HL-60 (cell line): Measurements from ENCODE around the gene HIRA.
A peak's percentile ranks its signal among the peaks of the same experiment; 100 is the strongest.

Experiments used
- DNase-seq, 2 experiments: peaks; one replicate each; pipeline ENCODE4 v3.0.0-alpha.2; 2010 to 2020; ENCODE audit warnings: low read depth in 1 of 2, low spot score in 1 of 2
- H3K27ac ChIP-seq: fragments of 250-450 bp; sonication (Bioruptor Pico); replicated peaks from 2 replicates; pipeline ENCODE4 v1.5.1; 2020; ENCODE audit warnings: mild to moderate bottlenecking, moderate library complexity
- H3K27me3 ChIP-seq: fragments of 250-450 bp; sonication (Bioruptor Pico); 2 replicates; pipeline ENCODE4 v1.5.1; 2021; ENCODE audit warnings: mild to moderate bottlenecking, moderate library complexity; ENCODE audit not compliant: insufficient read depth, poor library complexity, severe bottlenecking
- H3K4me3 ChIP-seq: replicated peaks from 2 replicates; pipeline ENCODE4 v1.5.1; 2011; ENCODE audit warnings: mild to moderate bottlenecking, control low read depth, low read length; ENCODE audit not compliant: insufficient read depth
- CTCF ChIP-seq: IDR thresholded peaks from one replicate; pipeline ENCODE4 v1.5.1; 2011; ENCODE audit warnings: low read length, control low read depth, inconsistent platforms; ENCODE audit not compliant: insufficient read depth
- GABPA ChIP-seq: IDR thresholded peaks from 2 replicates; pipeline ENCODE4 v1.6.1; 2012; ENCODE audit warnings: low read depth
- POLR2AphosphoS5 ChIP-seq: IDR thresholded peaks from 2 replicates; pipeline ENCODE4 v1.6.1; 2012; ENCODE audit warnings: low read depth
- REST ChIP-seq: IDR thresholded peaks from 2 replicates; pipeline ENCODE4 v1.6.1; 2012; ENCODE audit warnings: low read depth; ENCODE audit not compliant: insufficient replicate concordance
- SPI1 ChIP-seq: IDR thresholded peaks from 2 replicates; pipeline ENCODE4 v1.6.1; 2012; ENCODE audit warnings: low read depth, mild to moderate bottlenecking, borderline replicate concordance
- long read RNA-seq: library from polyadenylated mRNA; unstranded; transcript quantifications from one replicate; pipeline ENCODE4 v2.0.0, GENCODE V29; 2020

HIRA gene
- long read RNA-seq, partial matches to known transcripts = 11 of 16 reads
- long read RNA-seq, other reads (novel, unspliced or antisense) = 5 of 16 reads

DNA sequence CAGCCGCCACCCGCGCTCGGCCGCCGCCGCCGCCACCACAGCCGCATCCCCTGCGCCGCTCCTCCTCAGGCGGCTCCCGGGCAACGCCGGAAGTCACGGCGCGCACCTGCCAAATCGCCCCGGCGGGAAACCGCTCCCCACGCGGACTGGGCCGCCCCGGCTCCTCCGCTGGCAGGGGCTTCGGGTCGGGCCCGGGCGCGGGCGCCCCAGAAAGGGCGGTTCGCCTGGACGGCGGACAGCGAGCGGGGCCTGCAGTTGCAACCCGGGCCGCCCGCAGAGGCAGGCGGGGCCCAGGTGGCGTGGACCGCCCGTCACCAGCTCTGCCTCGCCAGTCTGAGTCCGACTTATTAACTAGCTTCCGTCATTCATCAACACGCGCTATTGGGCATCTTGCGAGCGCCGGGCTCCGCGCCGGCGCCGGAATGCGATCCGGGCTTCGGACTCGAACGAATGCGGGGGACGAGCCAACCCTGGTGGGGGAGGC is at the start of gene HIRA:
Gene HIRA, minus strand, starts transcription at position 85 of the 484 bp plus-strand sequence. CDS start 257 bp downstream, outside the sequence.
- Histone ChIP-seq H3K4me3 (peak within 1 kb of the TSS; percentile 90), H3K27me3 (no peaks in the 10 kb centered on the region), H3K27ac (peak within 1 kb of the TSS; percentile 98)
- TF ChIP-seq POLR2AphosphoS5 = no peak
- TF ChIP-seq GABPA = peak; percentile 93
- DNase-seq = peak; percentile 57 to 84

DNA sequence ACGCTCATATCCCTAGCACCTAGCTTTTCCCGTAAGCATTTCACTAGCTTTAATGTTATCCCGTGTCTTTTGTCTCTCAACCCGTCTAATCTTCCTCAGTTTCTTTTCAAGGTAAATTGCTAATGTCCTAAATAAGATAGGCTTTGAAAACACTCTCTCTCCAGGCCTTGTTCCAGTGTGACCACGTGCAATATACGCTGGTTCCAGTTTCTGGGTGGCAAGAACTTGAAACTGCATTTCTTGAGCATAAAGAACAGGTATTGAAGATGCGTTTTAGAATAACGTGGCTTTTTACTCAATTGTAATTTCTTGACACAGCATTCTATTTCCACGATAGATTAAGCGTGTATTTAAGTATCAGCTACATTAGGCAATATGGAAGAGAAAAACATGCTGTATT is 49.3 kb upstream of the HIRA start:
- TF ChIP-seq POLR2AphosphoS5 (no peak), GABPA (no peak), SPI1 (no peak), CTCF (no peak), REST (no peak)
- H3K4me3 ChIP-seq = peak overlapping the region; percentile 100
- no peak for DNase-seq
- H3K27ac ChIP-seq = peak overlapping the region; percentile 100
- no peaks in the 10 kb centered on the region for H3K27me3 ChIP-seq

DNA sequence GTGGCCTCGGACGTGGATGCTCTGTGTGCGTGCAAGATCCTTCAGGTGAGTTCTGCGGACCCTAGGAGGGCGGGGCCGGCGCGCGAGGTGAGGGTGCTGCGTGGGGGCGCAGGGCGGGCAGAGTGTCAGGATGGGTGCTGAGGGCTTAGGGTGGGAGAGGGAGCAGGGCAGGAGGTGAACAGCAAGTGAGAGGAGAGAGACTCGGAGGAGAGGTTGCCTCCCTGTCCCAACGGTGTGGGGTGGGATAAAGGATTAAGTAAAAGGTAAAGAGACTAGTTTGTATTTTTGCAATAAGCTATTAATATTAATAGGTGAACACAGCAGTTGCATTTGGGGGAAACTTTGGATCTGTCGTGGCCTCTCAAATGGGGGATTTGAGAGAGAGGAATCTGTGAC is 48.6 kb upstream of the HIRA start:
- TF ChIP-seq SPI1 (no peak), GABPA (no peak), CTCF (no peak), REST (no peak), POLR2AphosphoS5 (no peak)
- H3K27ac ChIP-seq = peak overlapping the region; percentile 100

DNA sequence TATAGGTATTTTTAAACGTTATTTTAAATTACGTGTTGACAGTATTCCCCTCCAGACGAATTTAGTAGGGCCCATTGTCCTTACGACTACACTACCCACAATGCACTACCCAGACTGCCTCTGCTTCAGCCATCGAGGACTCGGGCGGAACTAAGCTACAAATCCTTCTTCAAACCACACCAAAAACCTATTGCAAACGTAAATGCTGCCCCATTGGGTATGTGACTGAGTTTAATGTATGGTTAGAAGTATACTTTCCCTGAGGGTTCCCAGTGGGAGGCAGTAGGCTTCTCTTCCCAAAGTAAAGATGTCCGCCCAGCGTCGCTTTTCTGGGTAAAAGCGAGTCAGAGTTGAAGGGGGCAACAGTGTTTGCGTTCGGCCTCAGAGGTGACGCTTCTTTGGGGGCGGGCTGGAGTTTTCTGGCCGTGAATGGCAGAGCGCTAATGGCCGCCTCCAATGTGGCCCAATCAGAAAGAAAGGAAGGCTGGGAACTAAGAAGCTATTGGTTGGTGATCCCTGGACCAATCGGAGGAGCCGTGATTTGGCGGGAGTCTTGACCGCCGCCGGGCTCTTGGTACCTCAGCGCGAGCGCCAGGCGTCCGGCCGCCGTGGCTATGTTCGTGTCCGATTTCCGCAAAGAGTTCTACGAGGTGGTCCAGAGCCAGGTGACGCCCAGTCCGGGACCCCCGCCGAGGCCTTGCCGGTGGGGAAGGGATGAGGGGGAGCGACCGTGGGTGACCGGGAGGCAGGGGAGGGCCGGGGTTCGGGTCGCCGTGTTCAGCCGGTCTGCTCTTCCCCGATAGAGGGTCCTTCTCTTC is 48.0 kb upstream of the HIRA start, which contains the start of gene CDC45:
Gene CDC45, plus strand, starts transcription at position 566 of the 818 bp plus-strand sequence. Its CDS starts 49 bp downstream, at position 615.
- Histone ChIP-seq H3K27ac (peak within 1 kb of the TSS; percentile 100), H3K4me3 (peak within 1 kb of the TSS; percentile 100), H3K27me3 (no peaks in the 10 kb centered on the region)
- peak; percentile 94 to 99 for DNase-seq
- TF ChIP-seq GABPA (no peak; the same call in 1 of the 2 replicates), POLR2AphosphoS5 (peak; percentile 59; the same call in 1 of the 2 replicates)

More for the DNA sequence above, 48.6 kb upstream of the HIRA start:
- no peaks in the 10 kb centered on the region for H3K27me3 ChIP-seq
- H3K4me3 ChIP-seq = peak overlapping the region; percentile 100
- no peak for DNase-seq
